ENCODE measurements around the gene GPR15LG.

GPR15LG gene

DNA sequence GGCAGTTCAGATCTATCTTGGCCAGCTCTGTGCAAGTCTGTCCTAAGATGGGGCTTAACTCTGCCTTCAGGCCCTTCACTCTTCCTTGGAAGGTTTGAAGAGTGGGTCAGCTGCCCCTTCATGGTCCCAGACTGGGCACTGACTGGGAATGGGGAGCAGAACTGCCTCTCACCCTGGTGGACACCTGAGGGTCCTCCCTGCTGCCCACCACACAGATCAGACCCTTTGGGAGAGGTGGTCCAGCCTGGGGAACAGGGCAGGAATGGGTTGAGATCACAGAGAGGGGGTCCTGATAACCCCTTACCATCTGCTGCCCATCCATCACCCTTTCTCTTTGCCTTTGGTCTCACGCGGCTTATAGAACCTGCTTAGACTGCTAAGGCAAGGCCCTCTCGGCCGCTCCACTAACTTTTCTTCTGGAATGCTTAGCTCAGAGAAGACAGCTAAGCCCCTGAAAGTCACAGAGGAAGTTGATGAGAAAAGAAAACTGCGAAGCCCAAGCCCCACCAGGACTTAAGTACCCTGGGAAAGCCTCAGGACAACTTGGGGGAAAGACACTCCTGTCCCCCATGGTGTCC lies 20.3 kb downstream of the GPR15LG start:
- no peak for DNase-seq (ENCODE audit: low read depth)

DNA sequence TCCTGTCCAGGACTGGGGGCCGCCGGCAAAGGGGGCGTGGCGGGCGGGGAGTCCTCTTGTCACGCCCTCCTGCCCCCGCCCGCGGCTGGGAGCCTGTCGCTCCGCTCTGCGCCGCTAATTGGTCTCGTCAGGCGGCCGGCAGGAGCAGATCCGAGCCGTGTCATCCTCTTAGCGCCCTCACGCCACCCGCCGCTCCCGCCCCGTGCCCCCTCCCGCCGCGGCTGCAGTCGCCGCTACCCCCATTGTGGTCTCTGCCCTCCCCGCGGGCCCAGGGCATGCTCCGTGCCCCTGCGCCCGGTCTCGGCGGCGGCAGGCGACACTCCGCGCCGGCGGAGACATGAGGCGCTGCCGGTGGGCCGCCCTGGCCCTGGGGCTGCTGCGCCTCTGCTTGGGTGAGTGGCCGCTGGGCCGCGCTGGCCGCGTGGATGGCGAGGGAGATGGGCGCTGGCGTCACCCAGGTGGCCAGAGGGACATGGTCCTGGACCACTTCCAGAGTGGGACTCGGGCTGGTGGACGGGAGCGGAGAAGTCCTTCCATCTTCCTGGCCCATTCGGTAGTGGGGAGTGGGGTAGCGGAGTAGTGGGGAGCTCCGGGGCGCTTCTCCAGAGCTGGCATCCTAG lies 20.9 kb downstream of the GPR15LG start, which contains the start of gene CDHR1:
TSS of gene CDHR1 (plus strand) at position 114 of the 620 bp plus-strand sequence. CDS start at position 338, 224 bp downstream.
- DNase-seq (ENCODE audit: low read depth), result no peak

GRCh38 chr10:84195044-84195830 lies 21.6 kb downstream of the GPR15LG start:
- DNase-seq (ENCODE audit: low read depth), result no peak

GRCh38 chr10:84196083-84196482 lies 22.5 kb downstream of the GPR15LG start:
- DNase-seq (ENCODE audit: low read depth), result no peak

DNA sequence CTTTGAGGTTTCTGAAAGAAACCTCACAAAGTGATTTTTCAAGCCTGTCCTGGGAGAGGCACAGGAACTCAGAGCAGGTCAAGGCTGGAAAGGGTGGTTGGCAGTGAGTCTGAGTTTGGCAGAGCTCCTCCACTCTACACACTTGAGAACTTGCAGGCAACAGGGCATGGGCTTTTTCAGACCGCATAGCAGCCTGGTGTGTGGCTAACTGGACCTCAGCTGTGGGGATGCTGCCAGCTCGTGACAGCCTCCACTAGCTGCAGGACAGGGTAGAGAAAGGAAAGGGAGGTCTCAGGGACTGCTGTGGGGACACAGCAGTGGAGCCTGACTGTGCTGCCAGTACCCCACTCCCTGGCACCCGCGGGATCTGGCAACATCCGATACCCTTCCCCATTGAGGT lies 23.3 kb downstream of the GPR15LG start:
- no peak for DNase-seq (ENCODE audit: low read depth)

GRCh38 chr10:84197643-84198042 lies 24.0 kb downstream of the GPR15LG start:
- DNase-seq (ENCODE audit: low read depth), result no peak

DNA sequence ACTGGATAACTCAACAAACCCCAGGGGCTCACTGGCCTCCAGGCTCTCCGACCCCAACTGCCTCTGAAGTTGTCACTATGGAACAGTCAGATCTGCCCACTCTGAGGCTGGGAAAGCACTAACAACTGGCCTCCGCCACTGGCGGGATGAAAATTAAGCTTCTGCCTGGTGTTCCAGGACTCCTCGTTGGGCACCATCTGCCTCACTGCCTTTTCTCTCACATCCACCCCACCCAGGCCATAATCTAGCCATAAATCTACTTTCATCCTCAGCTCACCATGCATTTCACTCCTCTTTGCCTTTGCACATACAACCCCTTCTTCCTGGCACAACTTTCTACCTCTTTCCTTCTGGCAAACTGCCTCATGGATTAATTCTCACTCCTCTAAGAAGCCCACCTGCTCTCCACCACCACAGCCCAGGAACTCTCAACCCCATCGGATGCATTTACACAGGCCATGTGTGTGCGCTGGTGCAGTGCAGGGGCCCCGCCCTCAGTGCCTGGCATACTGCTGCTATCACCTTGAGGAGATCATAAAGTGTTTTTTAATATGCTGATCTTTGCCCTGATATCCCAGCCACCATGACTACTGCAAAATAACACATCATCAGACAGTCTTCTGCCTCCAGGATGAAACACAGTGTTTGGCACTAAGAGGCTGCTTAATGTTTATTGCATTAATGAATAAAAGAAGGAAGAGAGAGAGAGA lies 24.8 kb downstream of the GPR15LG start:
- no peak for DNase-seq (ENCODE audit: low read depth)

DNA sequence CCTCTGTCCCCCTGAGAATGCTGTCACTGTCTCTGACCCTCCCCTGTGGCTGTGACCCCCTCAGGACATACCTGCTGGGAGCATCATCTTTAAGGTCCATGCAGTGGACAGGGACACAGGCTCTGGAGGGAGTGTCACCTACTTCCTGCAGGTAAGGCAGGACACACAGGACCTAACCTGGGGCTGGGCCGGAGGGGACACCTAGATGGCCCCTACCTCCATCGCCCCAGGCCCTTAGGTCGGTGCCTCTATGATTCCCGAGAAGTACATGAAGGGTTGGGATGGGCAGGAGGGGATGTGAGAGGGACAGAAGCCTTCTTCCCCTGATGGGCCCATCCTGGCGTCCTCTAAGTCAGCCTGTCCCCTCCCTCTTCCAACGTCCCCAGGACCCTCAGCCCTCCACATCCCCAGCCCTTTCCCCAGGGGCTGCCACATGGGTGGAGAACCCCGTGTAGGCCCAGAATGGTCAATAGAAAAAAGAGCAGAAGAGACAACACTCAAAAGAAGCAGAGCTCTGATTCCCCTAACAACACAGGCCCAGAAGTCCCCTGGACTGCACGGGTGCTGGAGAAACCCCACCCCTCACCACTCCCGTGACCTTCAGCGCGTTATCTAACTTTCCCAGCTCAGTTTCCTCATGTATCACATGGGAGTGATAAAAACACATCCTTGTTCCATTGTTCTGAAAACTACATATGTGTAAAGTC lies 27.1 kb downstream of the GPR15LG start:
- DNase-seq (ENCODE audit: low read depth), result no peak

- DNase-seq (ENCODE audit: low read depth), result no peak
Measured at GRCh38 chr10:84201244-84201606, 27.6 kb downstream of the GPR15LG start.

DNA sequence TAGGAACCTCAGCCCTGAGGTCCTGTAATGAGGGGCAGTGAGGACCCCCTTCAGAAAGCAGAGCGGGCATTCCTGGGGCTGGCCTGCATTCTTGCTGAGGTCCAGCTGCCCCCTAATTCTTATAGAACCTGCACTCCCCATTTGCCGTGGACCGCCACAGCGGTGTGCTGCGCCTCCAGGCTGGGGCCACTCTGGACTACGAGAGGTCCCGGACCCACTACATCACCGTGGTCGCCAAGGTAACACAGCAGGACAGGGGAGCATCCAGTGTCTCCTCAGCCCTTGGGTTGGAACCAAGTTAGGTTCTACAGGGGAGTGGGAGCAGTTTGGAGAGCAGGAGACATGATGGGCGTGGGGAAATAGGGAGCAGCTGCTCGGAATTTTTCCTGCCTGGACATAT lies 28.1 kb downstream of the GPR15LG start:
- DNase-seq (ENCODE audit: low read depth), result no peak

DNA sequence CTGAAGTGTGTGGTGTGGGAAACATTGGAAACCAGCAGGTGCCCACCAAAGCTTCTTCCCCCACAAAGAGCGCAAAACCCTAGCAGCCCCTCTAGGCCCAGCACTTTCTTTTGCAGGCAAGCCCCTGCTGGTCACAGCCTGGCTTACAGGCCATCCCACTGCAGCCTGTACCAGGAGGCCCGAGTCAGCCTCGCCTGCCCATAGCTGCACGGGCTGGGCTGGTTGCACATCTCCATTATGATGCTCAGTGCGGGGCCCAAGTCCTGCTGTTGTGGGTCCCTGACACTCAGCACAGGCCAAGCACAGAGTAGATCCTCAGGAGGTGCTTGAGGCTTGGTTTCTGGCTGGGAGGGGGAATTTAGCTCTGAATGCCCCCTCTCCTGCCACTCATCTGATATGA lies 28.7 kb downstream of the GPR15LG start:
- no peak for DNase-seq (ENCODE audit: low read depth)

- no peak for DNase-seq (ENCODE audit: low read depth)
Measured at GRCh38 chr10:84204122-84204521, 30.5 kb downstream of the GPR15LG start.

GRCh38 chr10:84204610-84205009 lies 31.0 kb downstream of the GPR15LG start:
- DNase-seq (ENCODE audit: low read depth), result no peak

GRCh38 chr10:84205049-84205852 lies 31.6 kb downstream of the GPR15LG start:
- DNase-seq (ENCODE audit: low read depth), result peak; percentile 41

- no peak for DNase-seq (ENCODE audit: low read depth)
Measured at GRCh38 chr10:84205853-84206525, 32.4 kb downstream of the GPR15LG start.

DNA sequence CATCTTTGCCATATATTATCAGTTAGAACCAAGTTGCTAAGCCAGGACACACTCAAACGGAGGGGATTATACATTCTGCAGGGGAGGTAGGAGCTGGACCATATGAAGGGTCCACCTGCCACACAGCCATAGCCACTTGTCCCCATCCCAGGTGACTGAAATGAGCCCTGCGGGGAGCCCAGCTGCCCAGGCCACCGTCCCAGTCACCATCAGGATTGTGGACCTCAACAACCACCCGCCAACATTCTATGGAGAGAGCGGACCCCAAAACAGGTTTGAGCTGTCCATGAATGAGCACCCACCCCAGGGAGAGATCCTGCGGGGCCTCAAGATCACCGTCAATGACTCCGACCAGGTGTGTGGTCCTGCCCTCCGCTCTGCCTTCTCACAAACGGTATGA lies 34.4 kb downstream of the GPR15LG start:
- no peak for DNase-seq (ENCODE audit: low read depth)

DNA sequence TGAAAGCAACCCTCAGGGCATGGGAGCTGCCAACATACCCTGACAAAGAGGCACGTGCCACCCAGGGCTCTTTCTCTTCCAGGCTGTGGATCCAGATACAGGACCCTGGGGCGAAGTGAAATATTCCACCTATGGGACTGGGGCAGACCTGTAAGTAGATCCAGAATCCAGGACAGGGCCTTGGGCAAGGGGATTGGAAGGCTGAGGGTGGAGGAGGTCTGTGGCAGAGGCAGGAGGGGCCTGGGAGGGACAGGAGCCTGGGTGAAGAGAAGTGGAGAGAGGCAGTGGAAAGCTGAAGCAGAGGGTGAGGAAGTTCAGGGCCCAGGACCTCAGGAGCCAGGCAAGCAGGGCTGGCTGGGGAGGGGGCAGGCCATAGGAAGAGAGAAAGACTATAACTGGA lies 38.0 kb downstream of the GPR15LG start:
- no peak for DNase-seq (ENCODE audit: low read depth)

- no peak for DNase-seq (ENCODE audit: low read depth)
Measured at GRCh38 chr10:84212014-84212413, 38.4 kb downstream of the GPR15LG start.

- DNase-seq (ENCODE audit: low read depth), result no peak
Measured at GRCh38 chr10:84213076-84213475, 39.5 kb downstream of the GPR15LG start.

DNA sequence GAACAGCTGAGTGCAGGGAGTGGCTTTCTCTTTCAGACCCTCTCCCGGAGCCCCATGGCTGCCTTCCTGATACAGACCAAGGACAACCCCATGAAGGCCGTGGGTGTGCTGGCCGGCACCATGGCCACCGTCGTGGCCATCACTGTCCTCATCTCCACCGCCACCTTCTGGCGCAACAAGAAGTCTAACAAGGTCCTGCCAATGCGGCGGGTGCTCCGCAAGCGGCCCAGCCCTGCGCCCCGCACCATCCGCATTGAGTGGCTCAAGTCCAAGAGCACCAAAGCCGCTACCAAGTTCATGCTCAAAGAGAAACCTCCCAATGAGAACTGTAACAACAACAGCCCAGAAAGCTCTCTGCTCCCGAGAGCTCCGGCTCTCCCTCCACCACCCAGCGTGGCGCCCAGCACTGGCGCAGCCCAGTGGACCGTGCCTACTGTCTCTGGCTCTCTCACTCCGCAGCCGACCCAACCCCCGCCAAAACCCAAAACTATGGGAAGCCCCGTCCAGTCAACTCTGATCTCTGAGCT lies 40.5 kb downstream of the GPR15LG start:
- no peak for DNase-seq (ENCODE audit: low read depth)

All from T follicular helper cell (primary cell).